H9 (cell line): ENCODE data around the gene RORB. TPM values are rescaled to one million over a fixed set of nuclear protein-coding genes. Genes with fewer than 3 reads are reported as not detected.

ENCODE experiments used
- DNase-seq: peaks from one replicate; pipeline ENCODE4 v3.0.0-alpha.2; 2017
- H2AFZ ChIP-seq: one replicate; pipeline ENCODE4 v1.6.1; 2013; ENCODE audit warnings: mild to moderate bottlenecking, low read length, control low read depth, moderate library complexity
- H2AK5ac ChIP-seq: 2 replicates; pipeline ENCODE4 v1.6.1; 2013; ENCODE audit warnings: low read length, control low read depth, mixed read lengths; ENCODE audit not compliant: insufficient read length
- H2BK120ac ChIP-seq: one replicate; pipeline ENCODE4 v1.6.1; 2013; ENCODE audit warnings: low read depth, mild to moderate bottlenecking, low read length, control low read depth, inconsistent platforms; ENCODE audit not compliant: poor library complexity, severe bottlenecking
- H2BK12ac ChIP-seq: 2 replicates; pipeline ENCODE4 v1.6.1; 2013; ENCODE audit warnings: low read length, control low read depth, mixed read lengths, low read depth; ENCODE audit not compliant: insufficient read length
- H2BK15ac ChIP-seq: 2 replicates; pipeline ENCODE4 v1.6.1; 2013; ENCODE audit warnings: low read depth, low read length, control low read depth
- H2BK20ac ChIP-seq: one replicate; pipeline ENCODE4 v1.6.1; 2013; ENCODE audit warnings: low read depth, mild to moderate bottlenecking, low read length, control low read depth, inconsistent platforms; ENCODE audit not compliant: poor library complexity, severe bottlenecking
- H2BK5ac ChIP-seq: 2 replicates; pipeline ENCODE4 v1.6.1; 2013; ENCODE audit warnings: low read length, control low read depth, mixed read lengths; ENCODE audit not compliant: insufficient read length
- H3K14ac ChIP-seq: 2 replicates; pipeline ENCODE4 v1.6.1; 2013; ENCODE audit warnings: low read length, control low read depth; ENCODE audit not compliant: insufficient read depth
- H3K18ac ChIP-seq: 2 replicates; pipeline ENCODE4 v1.6.1; 2013; ENCODE audit warnings: low read depth, mild to moderate bottlenecking, mixed read lengths, low read length, control low read depth; ENCODE audit not compliant: insufficient read length
- H3K23ac ChIP-seq: 2 replicates; pipeline ENCODE4 v1.6.1; 2013; ENCODE audit warnings: low read length, control low read depth, mixed read lengths, low read depth; ENCODE audit not compliant: insufficient read length
- H3K23me2 ChIP-seq: 2 replicates; pipeline ENCODE4 v1.6.1; 2013; ENCODE audit warnings: low read depth, mild to moderate bottlenecking, mixed read lengths, low read length, control low read depth; ENCODE audit not compliant: insufficient read length, poor library complexity, severe bottlenecking
- H3K27ac ChIP-seq: 2 replicates; pipeline ENCODE4 v1.5.1; 2013; ENCODE audit warnings: low read length, control low read depth, mixed read lengths, low read depth; ENCODE audit not compliant: insufficient read length
- H3K27me3 ChIP-seq: 2 replicates; pipeline ENCODE4 v1.6.1; 2013; ENCODE audit warnings: low read length, control low read depth, inconsistent platforms; ENCODE audit not compliant: insufficient read depth
- H3K4ac ChIP-seq: 2 replicates; pipeline ENCODE4 v1.6.1; 2013; ENCODE audit warnings: low read depth, mild to moderate bottlenecking, control low read depth, inconsistent platforms, low read length, moderate library complexity
- H3K4me1 ChIP-seq: 2 replicates; pipeline ENCODE4 v1.6.1; 2013; ENCODE audit warnings: low read length, control low read depth, inconsistent platforms; ENCODE audit not compliant: insufficient read depth
- H3K4me2 ChIP-seq: 2 replicates; pipeline ENCODE4 v1.6.1; 2013; ENCODE audit warnings: low read length, control low read depth, mixed read lengths; ENCODE audit not compliant: insufficient read length, insufficient read depth
- H3K56ac ChIP-seq: 2 replicates; pipeline ENCODE4 v1.6.1; 2013; ENCODE audit warnings: low read depth, mild to moderate bottlenecking, mixed read lengths, low read length, control low read depth; ENCODE audit not compliant: insufficient read length
- H3K79me1 ChIP-seq: 2 replicates; pipeline ENCODE4 v1.6.1; 2013; ENCODE audit warnings: low read depth, mild to moderate bottlenecking, moderate library complexity, low read length, control low read depth, inconsistent platforms; ENCODE audit not compliant: insufficient read depth, poor library complexity, severe bottlenecking
- H3K79me2 ChIP-seq: 2 replicates; pipeline ENCODE4 v1.6.1; 2013; ENCODE audit warnings: low read length, control low read depth, inconsistent platforms; ENCODE audit not compliant: insufficient read depth
- H3K9ac ChIP-seq: 2 replicates; pipeline ENCODE4 v1.6.1; 2013; ENCODE audit warnings: low read length, control low read depth, mixed read lengths; ENCODE audit not compliant: insufficient read length; ENCODE audit errors: extremely low read depth
- H3K9me3 ChIP-seq: one replicate; pipeline ENCODE4 v1.6.1; 2013; ENCODE audit warnings: low read depth, low read length, inconsistent platforms; ENCODE audit not compliant: control insufficient read depth
- H3T11ph ChIP-seq: one replicate; pipeline ENCODE4 v1.6.1; 2013; ENCODE audit warnings: mild to moderate bottlenecking, low read length, control low read depth, inconsistent platforms
- H4K20me1 ChIP-seq: one replicate; pipeline ENCODE4 v1.6.1; 2013; ENCODE audit not compliant: control insufficient read depth, insufficient read length, insufficient read depth
- H4K5ac ChIP-seq: 2 replicates; pipeline ENCODE4 v1.6.1; 2013; ENCODE audit warnings: low read depth, mild to moderate bottlenecking, mixed read lengths, low read length, control low read depth; ENCODE audit not compliant: insufficient read length
- H4K8ac ChIP-seq: replicated peaks from 2 replicates; pipeline ENCODE4 v1.6.1; 2013; ENCODE audit warnings: low read length, control low read depth, mixed read lengths, low read depth; ENCODE audit not compliant: insufficient read length
- H4K91ac ChIP-seq: 2 replicates; pipeline ENCODE4 v1.6.1; 2013; ENCODE audit warnings: low read depth, mild to moderate bottlenecking, moderate library complexity, mixed read lengths, low read length, control low read depth; ENCODE audit not compliant: insufficient read length
- H3K27ac Mint-ChIP-seq, 3 experiments: 2 replicates in 2 of 3; 3 replicates in 1 of 3; pipeline ENCODE4 v1.8.0; 2020 to 2021; ENCODE audit warnings: mixed read lengths in 3 of 3, mild to moderate bottlenecking in 1 of 3, moderate library complexity in 1 of 3
- H3K27me3 Mint-ChIP-seq: 2 replicates; pipeline ENCODE4 v1.8.0; 2021; ENCODE audit warnings: low read depth, mild to moderate bottlenecking, moderate library complexity, mixed read lengths
- H3K36me3 Mint-ChIP-seq, 3 experiments: 2 replicates in 2 of 3; 3 replicates in 1 of 3; pipeline ENCODE4 v1.8.0; 2020 to 2021; ENCODE audit warnings: low read depth in 3 of 3, mixed read lengths in 3 of 3; ENCODE audit not compliant: insufficient read depth in 1 of 3
- H3K4me1 Mint-ChIP-seq, 2 experiments: 2 replicates each; pipeline ENCODE4 v1.8.0; 2020; ENCODE audit warnings: mixed read lengths in 2 of 2
- H3K4me3 Mint-ChIP-seq, 2 experiments: 2 replicates in 1 of 2; 3 replicates in 1 of 2; pipeline ENCODE4 v1.8.0; 2020 to 2021; ENCODE audit warnings: mild to moderate bottlenecking in 2 of 2, mixed read lengths in 2 of 2, moderate library complexity in 1 of 2
- H3K9me3 Mint-ChIP-seq, 2 experiments: 2 replicates in 1 of 2; 3 replicates in 1 of 2; pipeline ENCODE4 v1.8.0; 2020; ENCODE audit warnings: mild to moderate bottlenecking in 2 of 2, mixed read lengths in 2 of 2, moderate library complexity in 1 of 2
- WGBS: extraction: QIAGEN DNeasy Blood & Tissue Kit; methylation state at CpG from one replicate; pipeline ENCODE4 v1.1.7; 2013; ENCODE audit warnings: missing lambda C conversion rate, low lambda C conversion rate, mixed read lengths; ENCODE audit not compliant: insufficient read length; ENCODE audit errors: extremely low coverage; 5-methylcytosine and 5-hydroxymethylcytosine counted together
- total RNA-seq: library from RNA; stranded (reverse); gene quantifications from 2 replicates; pipeline ENCODE4 v1.2.1, GENCODE V29; 2021
- TF ChIP-seq, protein P1 (sequence below): fragments of 200-600 bp; sonication (generic); conservative IDR thresholded peaks from 3 replicates; pipeline ENCODE4 v1.8.0; 2021; ENCODE audit warnings: antibody characterized with exemption, mild to moderate bottlenecking

The RORB gene
- total RNA-seq, 1 experiment from 2014 or later: 0.31 TPM

DNA sequence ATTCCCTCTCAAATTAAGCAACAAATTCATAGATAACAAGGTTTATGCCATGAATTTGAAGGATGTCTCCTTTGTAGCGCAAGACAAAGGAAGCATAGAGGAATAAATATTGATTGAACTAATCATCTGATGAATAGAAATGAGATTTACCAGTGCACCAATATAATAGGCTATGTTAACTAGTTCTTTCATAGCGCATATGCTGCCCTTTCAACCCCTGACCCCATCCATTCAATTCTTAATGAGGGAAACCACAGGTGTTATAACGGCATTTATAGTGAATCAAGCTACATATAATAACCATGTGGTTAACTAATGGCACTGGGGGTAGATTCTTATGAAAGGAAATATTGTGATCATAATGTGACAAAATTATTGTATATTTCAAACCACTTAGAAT lies 6.5 kb downstream of the RORB start:
- Histone ChIP-seq H3T11ph (no peak overlapping the region), H2BK120ac (no peak overlapping the region), H3K23ac (no peak overlapping the region), H4K5ac (no peak overlapping the region), H3K27ac (no peak overlapping the region), H3K18ac (no peak overlapping the region), H3K9ac (no peak overlapping the region), H2BK5ac (no peak overlapping the region), H2BK20ac (no peak overlapping the region), H3K79me2 (no peaks in the 10 kb centered on the region), H2BK15ac (no peak overlapping the region), H3K79me1 (no peaks in the 10 kb centered on the region), H4K91ac (no peak overlapping the region), H3K4me1 (no peaks in the 10 kb centered on the region), H4K20me1 (no peaks in the 10 kb centered on the region), H3K27me3 (peaks cover 18% of the 10 kb centered on the region; the same call in 1 of the 2 replicates), H3K23me2 (peaks cover 23% of the 10 kb centered on the region), H2AK5ac (no peak overlapping the region), H3K14ac (no peak overlapping the region), H3K4me2 (no peak overlapping the region), H2BK12ac (no peak overlapping the region), H3K56ac (no peak overlapping the region), H4K8ac (no peak overlapping the region), H3K9me3 (no peaks in the 10 kb centered on the region), H2AFZ (no peak overlapping the region), H3K4ac (no peak overlapping the region)
- no CpG with 5 or more reads among the region's 3 CpGs for WGBS
- no peak overlapping the region for H3K4me3 Mint-ChIP-seq
- no peak overlapping the region for H3K27ac Mint-ChIP-seq
- TF ChIP-seq, protein P1, sequence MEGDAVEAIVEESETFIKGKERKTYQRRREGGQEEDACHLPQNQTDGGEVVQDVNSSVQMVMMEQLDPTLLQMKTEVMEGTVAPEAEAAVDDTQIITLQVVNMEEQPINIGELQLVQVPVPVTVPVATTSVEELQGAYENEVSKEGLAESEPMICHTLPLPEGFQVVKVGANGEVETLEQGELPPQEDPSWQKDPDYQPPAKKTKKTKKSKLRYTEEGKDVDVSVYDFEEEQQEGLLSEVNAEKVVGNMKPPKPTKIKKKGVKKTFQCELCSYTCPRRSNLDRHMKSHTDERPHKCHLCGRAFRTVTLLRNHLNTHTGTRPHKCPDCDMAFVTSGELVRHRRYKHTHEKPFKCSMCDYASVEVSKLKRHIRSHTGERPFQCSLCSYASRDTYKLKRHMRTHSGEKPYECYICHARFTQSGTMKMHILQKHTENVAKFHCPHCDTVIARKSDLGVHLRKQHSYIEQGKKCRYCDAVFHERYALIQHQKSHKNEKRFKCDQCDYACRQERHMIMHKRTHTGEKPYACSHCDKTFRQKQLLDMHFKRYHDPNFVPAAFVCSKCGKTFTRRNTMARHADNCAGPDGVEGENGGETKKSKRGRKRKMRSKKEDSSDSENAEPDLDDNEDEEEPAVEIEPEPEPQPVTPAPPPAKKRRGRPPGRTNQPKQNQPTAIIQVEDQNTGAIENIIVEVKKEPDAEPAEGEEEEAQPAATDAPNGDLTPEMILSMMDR: no peak
- H3K36me3 Mint-ChIP-seq: no peaks in the 10 kb centered on the region
- peaks cover 26% of the 10 kb centered on the region in 2 experiments for H3K4me1 Mint-ChIP-seq
- DNase-seq: no peak
- H3K9me3 Mint-ChIP-seq: no peaks in the 10 kb centered on the region; a peak in 1 of 5 replicates
- peaks cover 45% of the 10 kb centered on the region for H3K27me3 Mint-ChIP-seq
